HEK293 (cell line): ENCODE results near the gene ZSWIM1.

Experiments
- CTCF ChIA-PET: fragments of 350-600 bp; formaldehyde crosslinking; extraction: SDS; loops from one replicate; lab custom pipeline; 2021; ENCODE audit warnings: antibody characterized with exemption; lab: Yijun Ruan, JAX
- POLR2A ChIA-PET: fragments of 300-600 bp; formaldehyde crosslinking; extraction: SDS; loops from one replicate; lab custom pipeline; 2020; ENCODE audit warnings: antibody characterized with exemption, inconsistent platforms; lab: Yijun Ruan, JAX
- H3K27ac ChIP-seq: fragments of 200-500 bp; sonication (Bioruptor generic); 2 replicates; pipeline ENCODE4 v1.5.1; 2014; ENCODE audit warnings: low read depth, low read length, control low read depth, inconsistent platforms; ENCODE audit errors: extremely low read depth
- H3K36me3 ChIP-seq, 2 experiments: fragments of 200-500 bp in 1 of 2; sonication (Bioruptor generic) in 1 of 2; 1 replicate in 1 of 2; 2 replicates in 1 of 2; pipeline ENCODE4 v1.5.1; 2014 to 2017; ENCODE audit warnings: inconsistent platforms in 2 of 2, low read length in 2 of 2; ENCODE audit not compliant: control insufficient read depth in 2 of 2, insufficient read depth in 1 of 2
- H3K4me1 ChIP-seq: fragments of 200-500 bp; sonication (Bioruptor generic); 2 replicates; pipeline ENCODE4 v1.5.1; 2014; ENCODE audit warnings: mild to moderate bottlenecking, low read length, inconsistent platforms; ENCODE audit not compliant: control insufficient read depth, insufficient read depth
- H3K4me3 ChIP-seq: 2 replicates; pipeline ENCODE4 v1.5.1; 2011; ENCODE audit warnings: low read depth, mild to moderate bottlenecking, control low read depth, low read length, moderate library complexity
- H3K9me3 ChIP-seq: fragments of 200-500 bp; sonication (Bioruptor generic); 2 replicates; pipeline ENCODE4 v1.5.1; 2014; ENCODE audit warnings: low read depth, low read length, inconsistent platforms; ENCODE audit not compliant: control insufficient read depth, insufficient read depth
- CTCF ChIP-seq: fragments of 450-650 bp; formaldehyde crosslinking; IDR thresholded peaks from 2 replicates; pipeline ENCODE4 v1.5.1; 2016; ENCODE audit warnings: missing biosample characterization, missing genetic modification characterization
- EGR2 ChIP-seq: fragments of 450-650 bp; formaldehyde crosslinking; IDR thresholded peaks from 2 replicates; pipeline ENCODE4 v1.5.1; 2016; ENCODE audit warnings: low read depth, missing biosample characterization, missing genetic modification characterization
- GLI4 ChIP-seq: fragments of 450-650 bp; formaldehyde crosslinking; IDR thresholded peaks from 2 replicates; pipeline ENCODE4 v1.5.1; 2016; ENCODE audit warnings: missing biosample characterization, missing genetic modification characterization
- GLIS1 ChIP-seq: fragments of 450-650 bp; formaldehyde crosslinking; IDR thresholded peaks from 2 replicates; pipeline ENCODE4 v1.5.1; 2016; ENCODE audit warnings: missing biosample characterization, missing genetic modification characterization
- KLF10 ChIP-seq: fragments of 450-650 bp; IDR thresholded peaks from 2 replicates; pipeline ENCODE4 v1.5.1; 2018; ENCODE audit warnings: missing biosample characterization, mild to moderate bottlenecking, missing genetic modification characterization
- KLF17 ChIP-seq: fragments of 450-650 bp; formaldehyde crosslinking; IDR thresholded peaks from 2 replicates; pipeline ENCODE4 v1.5.1; 2016; ENCODE audit warnings: missing biosample characterization, missing genetic modification characterization
- SALL2 ChIP-seq: fragments of 450-650 bp; formaldehyde crosslinking; IDR thresholded peaks from 2 replicates; pipeline ENCODE4 v1.5.0; 2017; ENCODE audit warnings: missing biosample characterization, mild to moderate bottlenecking, missing genetic modification characterization, borderline replicate concordance
- TRIM28 ChIP-seq: IDR thresholded peaks from 2 replicates; pipeline ENCODE4 v1.6.1; 2011; ENCODE audit warnings: low read length, control low read depth, borderline replicate concordance
- ZBTB17 ChIP-seq: fragments of 450-650 bp; formaldehyde crosslinking; IDR thresholded peaks from 2 replicates; pipeline ENCODE4 v1.5.1; 2016; ENCODE audit warnings: missing biosample characterization, missing genetic modification characterization
- ZEB2 ChIP-seq: fragments of 450-650 bp; formaldehyde crosslinking; IDR thresholded peaks from 2 replicates; pipeline ENCODE4 v1.5.1; 2016; ENCODE audit warnings: missing biosample characterization, missing genetic modification characterization
- ZIC2 ChIP-seq: fragments of 450-650 bp; formaldehyde crosslinking; IDR thresholded peaks from 2 replicates; pipeline ENCODE4 v1.5.1; 2016; ENCODE audit warnings: missing biosample characterization, missing genetic modification characterization
- ZNF112 ChIP-seq: fragments of 450-650 bp; formaldehyde crosslinking; IDR thresholded peaks from 2 replicates; pipeline ENCODE4 v1.5.0; 2017; ENCODE audit warnings: missing biosample characterization, missing genetic modification characterization
- ZNF449 ChIP-seq: fragments of 450-650 bp; formaldehyde crosslinking; IDR thresholded peaks from 2 replicates; pipeline ENCODE4 v1.5.1; 2017; ENCODE audit warnings: missing biosample characterization, mild to moderate bottlenecking, missing genetic modification characterization, moderate library complexity
- ZNF776 ChIP-seq: fragments of 450-650 bp; formaldehyde crosslinking; IDR thresholded peaks from 2 replicates; pipeline ENCODE4 v1.5.0; 2017; ENCODE audit warnings: missing biosample characterization, missing genetic modification characterization, borderline replicate concordance

ZSWIM1 gene

GRCh38 chr20:45918779-45919537 lies 37.9 kb downstream of the ZSWIM1 start (continued):
- TF ChIP-seq EGR2 (tag by site-specific recombination) = no peak
- TF ChIP-seq KLF17 (tag by site-specific recombination) = no peak
- TF ChIP-seq ZNF449 (tag by site-specific recombination) = no peak

GRCh38 chr20:45919542-45920399 lies 38.7 kb downstream of the ZSWIM1 start:
- Histone ChIP-seq H3K9me3 (no peaks in the 10 kb centered on the region), H3K4me3 (no peak overlapping the region)
- CTCF ChIA-PET = interaction anchor here (0.7 kb wide), 1 partner anchor 15 kb away, joined by 3 read pairs; the partner anchor contains the start of gene PCIF1

GRCh38 chr20:45920462-45921336 lies 39.7 kb downstream of the ZSWIM1 start:
- CTCF ChIA-PET = no interaction called here
- no peaks in the 10 kb centered on the region for H3K36me3 ChIP-seq
- POLR2A ChIA-PET = no interaction called here
- H3K4me1 ChIP-seq = no peaks in the 10 kb centered on the region
- H3K27ac ChIP-seq = no peak overlapping the region
- no peaks in the 10 kb centered on the region for H3K9me3 ChIP-seq
- H3K4me3 ChIP-seq = no peak overlapping the region
- TF ChIP-seq SALL2 (tag by site-specific recombination) = no peak
- TF ChIP-seq ZBTB17 (tag by site-specific recombination) = 0 out of 2 replicates have a peak, but pooled peaks have one; percentile 29

More at GRCh38 chr20:45919542-45920399, 38.7 kb downstream of the ZSWIM1 start:
- TF ChIP-seq ZEB2 (tag by site-specific recombination) = no peak
- TF ChIP-seq TRIM28 = no peak
- TF ChIP-seq ZIC2 = peak; percentile 71
- no peak for TF ChIP-seq ZNF776 (tag by site-specific recombination)
- no peak for TF ChIP-seq CTCF (tag by site-specific recombination)
- no peak for TF ChIP-seq KLF10 (tag by site-specific recombination)
- TF ChIP-seq GLIS1 (tag by site-specific recombination) = peak; percentile 89
- TF ChIP-seq ZNF112 (tag by site-specific recombination) = no peak
- no peak for TF ChIP-seq GLI4 (tag by site-specific recombination)
- POLR2A ChIA-PET = interaction anchor here (0.9 to 3.6 kb wide), 2 partner anchors 14 to 39 kb away, joined by 3 to 13 read pairs; partner anchors contain the start of gene PCIF1
- no peaks in the 10 kb centered on the region for H3K36me3 ChIP-seq
- H3K27ac ChIP-seq = no peak overlapping the region
- no peaks in the 10 kb centered on the region for H3K4me1 ChIP-seq
